Activated T-cell treated with anti-CD3 and anti-CD28 coated beads, Interleukin-2, amount 50 U/mL, for 48 hours (primary cell): Measurements from ENCODE around the gene TTC9B.
"Not testable (repeated sequence)": the region's sequence is repeated elsewhere in the genome, so short reads cannot be mapped to it uniquely, and the experiment has no call there.

Experiments
- DNase-seq, 2 experiments: peaks; one replicate each; pipeline ENCODE4 v3.0.0-alpha.2; 2020

TTC9B gene

GRCh38 chr19:40213251-40213829 is 4.8 kb downstream of the TTC9B start:
- DNase-seq: no peak

- no peak for DNase-seq
Measured at GRCh38 chr19:40210889-40211288, 7.3 kb downstream of the TTC9B start.

GRCh38 chr19:40208602-40209001 is 9.6 kb downstream of the TTC9B start:
- DNase-seq: no peak

DNA sequence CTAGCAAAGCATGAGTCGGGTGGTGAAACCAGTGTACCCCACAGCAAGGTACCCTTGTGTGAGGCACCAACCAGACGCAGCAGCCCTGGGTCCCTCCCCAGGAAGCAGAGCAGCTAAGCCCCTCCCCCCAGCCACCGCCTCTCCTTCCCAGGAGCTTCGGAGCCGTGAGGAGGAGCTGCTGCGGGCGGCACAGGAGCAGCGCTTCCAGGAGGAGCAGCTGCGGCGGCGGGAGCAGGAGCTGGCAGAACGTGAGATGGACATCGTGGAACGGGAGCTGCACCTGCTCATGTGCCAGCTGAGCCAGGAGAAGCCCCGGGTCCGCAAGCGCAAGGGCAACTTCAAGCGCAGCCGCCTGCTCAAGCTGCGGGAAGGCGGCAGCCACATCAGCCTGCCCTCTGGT is 12.4 kb downstream of the TTC9B start:
- DNase-seq: no peak

DNA sequence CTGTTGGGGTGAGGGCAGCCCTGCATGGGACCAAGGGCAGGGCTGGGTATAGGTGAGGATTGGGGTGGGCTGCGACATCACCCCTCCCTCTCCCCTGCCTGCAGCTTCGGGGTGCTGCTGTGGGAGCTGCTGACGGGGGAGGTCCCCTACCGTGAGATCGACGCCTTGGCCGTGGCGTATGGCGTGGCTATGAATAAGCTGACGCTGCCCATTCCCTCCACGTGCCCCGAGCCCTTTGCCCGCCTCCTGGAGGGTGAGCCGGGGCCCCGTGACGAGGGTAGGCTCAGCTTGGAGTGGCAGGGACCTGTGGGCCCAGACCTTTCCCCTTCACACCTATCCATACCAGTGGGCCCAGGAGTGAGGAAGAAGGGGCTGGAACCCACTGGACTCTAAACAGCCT is 13.8 kb downstream of the TTC9B start:
- no peak for DNase-seq

DNA sequence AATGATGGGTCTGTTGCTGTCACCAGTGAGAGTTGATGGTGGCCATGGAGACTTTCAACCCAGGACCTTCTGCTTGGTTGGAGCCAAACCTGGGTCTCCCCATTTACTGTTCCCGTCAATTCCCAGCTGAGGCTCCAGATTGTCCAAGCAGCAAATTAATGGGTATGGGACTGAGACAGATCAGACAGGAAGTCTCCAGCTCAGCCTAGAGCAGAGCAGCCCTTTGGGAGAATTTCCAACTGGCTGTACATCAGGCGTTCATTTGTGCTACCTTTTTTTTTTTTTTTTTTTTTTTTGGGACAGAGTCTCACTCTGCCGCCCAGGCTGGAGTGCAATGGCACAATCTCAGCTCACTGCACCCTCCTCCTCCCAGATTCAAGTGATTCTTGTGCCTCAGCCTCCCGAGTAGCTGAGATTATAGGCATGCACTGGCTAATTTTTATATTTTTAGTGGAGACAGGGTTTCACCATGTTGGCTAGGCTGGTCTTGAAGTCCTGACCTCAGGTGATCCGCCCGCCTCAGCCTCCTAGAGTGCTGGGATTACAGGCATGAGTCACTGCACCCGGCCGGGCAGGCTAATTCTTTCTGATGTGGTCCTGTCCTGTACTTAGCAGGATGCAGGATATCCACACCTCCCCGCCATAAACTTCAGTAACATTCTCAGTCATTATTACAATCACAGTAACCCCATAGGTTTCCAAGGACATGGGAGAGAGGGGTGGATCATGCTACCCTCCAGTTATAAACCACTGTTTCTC is 17.7 kb downstream of the TTC9B start:
- no peak for DNase-seq

DNA sequence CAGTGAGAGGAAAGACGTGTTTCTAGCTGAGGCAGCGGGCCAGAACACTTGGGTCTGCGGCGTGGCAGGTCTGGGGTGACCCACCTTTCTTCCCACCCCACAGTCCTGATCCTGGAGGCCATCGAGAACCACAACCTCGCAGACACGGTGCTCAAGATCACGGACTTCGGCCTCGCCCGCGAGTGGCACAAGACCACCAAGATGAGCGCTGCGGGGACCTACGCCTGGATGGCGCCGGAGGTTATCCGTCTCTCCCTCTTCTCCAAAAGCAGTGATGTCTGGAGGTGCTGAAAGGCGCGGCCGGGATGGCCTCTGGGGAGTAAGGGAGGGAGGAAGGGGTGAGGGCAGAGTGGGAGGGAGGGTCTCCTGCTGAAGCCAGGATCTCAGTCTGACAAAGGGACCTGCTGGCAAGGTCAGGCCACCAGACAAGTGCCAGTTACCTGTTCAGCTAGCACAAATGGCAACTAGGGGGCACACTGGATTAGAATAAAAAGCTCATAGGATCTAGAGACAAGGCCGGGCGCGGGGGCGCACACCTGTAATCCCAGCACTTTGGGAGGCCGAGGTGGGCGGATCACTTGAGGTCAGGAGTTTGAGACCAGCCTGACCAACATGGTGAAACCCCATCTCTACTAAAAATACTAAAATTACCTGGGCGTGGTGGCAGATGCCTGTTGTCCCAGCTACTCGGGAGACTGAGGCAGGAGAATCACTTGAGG is 19.8 kb downstream of the TTC9B start:
- no peak for DNase-seq

DNA sequence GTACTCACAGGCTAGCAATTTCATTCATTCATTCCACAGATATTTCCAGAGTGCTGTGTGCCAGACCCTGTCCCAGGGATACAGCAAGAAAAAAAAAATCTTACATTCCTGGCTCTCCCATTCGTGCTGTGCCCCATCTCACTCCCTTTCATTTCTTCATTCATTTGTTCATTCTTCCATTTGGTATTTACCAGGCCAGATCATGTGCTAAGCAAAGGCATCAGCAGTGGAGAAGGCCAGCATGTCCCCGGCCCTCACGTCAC is 24.7 kb downstream of the TTC9B start:
- no peak for DNase-seq

- no peak for DNase-seq
Measured at GRCh38 chr19:40192758-40193586, 25.2 kb downstream of the TTC9B start.

GRCh38 chr19:40191836-40192646 is 26.1 kb downstream of the TTC9B start:
- peak; percentile 42 to 46 for DNase-seq

GRCh38 chr19:40190891-40191835 is 27.0 kb downstream of the TTC9B start, which contains the start of gene MAP3K10:
Gene MAP3K10 (plus strand): TSS chr19:40191426. CDS start chr19:40192032, 606 bp downstream.
- peak; percentile 84 to 87 for DNase-seq

DNA sequence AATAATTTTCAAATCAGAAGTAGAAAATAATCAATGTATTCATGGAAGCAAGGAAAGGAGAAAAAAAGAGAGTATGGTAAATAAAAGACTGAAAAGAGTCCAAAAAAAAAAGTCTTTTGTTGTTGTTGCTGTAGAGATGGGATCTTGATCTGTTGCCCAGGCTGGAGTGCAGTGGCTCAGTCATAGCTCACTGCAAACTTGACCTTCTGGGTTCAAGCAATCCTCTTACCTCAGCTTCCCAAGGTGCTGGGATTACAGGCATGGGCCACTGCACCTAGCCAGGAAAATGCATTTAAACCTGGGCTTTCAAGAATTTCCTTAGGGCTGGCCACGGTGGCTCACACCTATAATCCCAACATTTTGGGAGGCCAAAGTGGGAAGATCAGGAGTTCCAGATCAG is 33.9 kb downstream of the TTC9B start:
- DNase-seq: no peak

DNA sequence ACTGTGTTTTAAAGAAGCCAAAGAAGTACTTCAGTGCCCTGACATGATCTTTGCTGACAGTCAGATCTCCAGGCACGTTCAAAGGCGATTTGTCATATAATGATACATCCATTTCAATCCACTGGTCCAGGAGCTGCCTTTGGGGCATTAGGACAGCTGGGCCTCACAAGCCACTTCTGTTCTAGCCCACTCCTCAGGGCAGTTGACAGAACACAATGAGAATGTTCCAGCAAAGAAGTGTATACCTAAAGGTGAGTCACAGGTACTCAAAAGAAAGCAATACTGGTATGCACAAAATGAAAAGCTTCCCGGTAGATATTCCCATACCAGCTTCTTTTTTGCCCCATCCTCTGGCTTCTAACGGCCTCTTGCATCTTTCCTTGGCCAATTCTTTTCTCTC is 39.4 kb downstream of the TTC9B start:
- no peak for DNase-seq

DNA sequence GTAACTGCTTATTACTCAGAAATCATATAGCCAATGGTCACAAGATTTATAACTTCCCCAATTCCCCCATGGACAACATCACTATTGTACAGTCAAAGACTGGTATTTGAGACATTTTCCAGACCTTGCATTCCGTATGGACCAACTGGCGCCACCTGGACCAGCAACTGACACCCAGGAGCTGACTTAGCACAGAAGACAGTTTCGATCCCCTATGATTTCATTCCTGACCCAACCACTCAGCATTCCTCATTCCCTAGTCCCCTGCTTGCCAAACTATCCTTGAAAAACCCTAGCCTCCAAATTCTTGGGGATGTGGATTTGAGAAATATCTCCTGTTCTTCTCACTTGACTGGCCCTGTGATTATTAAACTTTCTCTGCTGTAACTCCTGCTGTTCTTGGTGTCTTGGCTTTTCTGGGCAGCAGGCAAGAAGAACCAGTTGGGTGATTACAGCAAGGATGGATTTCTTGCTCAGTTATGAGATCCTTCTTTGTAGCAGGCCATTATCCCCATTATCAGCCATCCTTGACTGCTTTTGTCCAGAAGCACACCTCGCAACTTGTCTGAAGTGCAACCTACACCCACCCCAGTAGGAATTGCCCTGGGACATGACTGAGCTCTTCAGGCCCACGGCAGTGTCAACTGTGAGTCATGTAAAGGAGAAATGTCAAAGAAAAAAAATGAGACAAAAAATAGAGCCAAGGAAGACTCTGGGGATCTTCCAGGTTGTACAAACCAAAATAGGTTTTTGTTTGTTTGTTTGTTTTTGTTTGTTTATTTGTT is 40.7 kb downstream of the TTC9B start:
- DNase-seq: no peak

- DNase-seq: no peak
Measured at GRCh38 chr19:40175820-40176219, 42.4 kb downstream of the TTC9B start.

DNA sequence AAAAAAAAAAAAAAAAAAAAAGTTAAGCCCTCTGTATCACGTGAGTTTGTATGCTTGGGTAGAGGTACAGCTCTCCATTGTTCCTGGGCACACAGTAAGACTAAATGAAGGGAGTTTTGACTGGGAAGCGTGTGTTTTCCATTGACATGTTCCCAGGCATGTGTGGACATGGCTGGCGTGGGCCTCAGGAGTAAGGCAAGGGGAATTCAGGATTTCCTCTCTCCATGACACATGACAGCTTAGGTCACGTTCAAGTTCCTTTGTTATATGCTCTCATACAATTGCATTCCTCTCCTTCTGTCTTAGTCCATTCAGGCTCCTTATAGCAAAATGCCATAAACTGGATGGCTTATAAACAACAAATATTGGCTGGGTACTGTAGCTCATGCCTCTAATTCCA is 44.1 kb downstream of the TTC9B start:
- no peak for DNase-seq

GRCh38 chr19:40171293-40171692 is 46.9 kb downstream of the TTC9B start:
- not testable (repeated sequence) for DNase-seq

DNA sequence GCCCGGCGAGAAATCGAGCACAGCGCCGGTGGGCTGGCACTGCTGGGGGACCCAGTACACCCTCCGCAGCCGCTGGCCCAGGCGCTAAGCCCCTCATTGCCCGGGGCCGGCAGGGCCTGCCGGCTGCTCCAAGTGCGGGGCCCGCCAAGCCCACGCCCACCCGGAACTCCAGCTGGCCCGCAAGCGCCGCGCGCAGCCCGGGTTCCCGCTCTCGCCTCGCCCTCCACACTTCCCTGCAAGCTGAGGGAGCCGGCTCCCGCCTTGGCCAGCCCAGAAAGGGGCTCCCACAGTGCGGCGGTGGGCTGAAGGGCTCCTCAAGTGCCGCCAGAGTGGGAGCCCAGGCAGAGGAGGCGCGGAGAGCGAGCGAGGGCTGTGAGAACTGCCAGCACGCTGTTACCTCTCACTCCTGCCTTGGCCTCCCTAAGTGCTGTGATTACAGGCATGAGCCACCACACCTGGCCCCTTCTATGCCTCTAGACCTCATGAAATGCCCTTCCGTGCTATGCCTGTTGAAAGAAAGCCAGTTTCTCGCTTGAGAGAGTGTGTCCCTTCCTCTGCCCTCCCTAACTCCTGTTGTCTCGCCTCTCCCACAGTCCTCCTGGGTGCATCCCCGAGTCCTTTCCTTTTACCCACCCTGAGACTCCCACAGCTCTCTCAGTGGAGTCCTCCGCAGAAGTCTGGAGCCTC is 47.7 kb downstream of the TTC9B start:
- not testable (repeated sequence) for DNase-seq

GRCh38 chr19:40169482-40170302 is 48.5 kb downstream of the TTC9B start:
- not testable (repeated sequence) for DNase-seq
